HG03460 (cell line): ENCODE data around the gene ZRANB3.
"Not testable (repeated sequence)": the region's sequence is repeated elsewhere in the genome, so short reads cannot be mapped to it uniquely, and the experiment has no call there.

ENCODE experiments used
- ATAC-seq: cut with Tn5 transposase; IDR thresholded peaks from one replicate; pipeline ENCODE4 v1.9.1; 2021; ENCODE audit not compliant: unreplicated experiment

ZRANB3 gene

GRCh38 chr2:135494503-135494902, 36.5 kb downstream of the ZRANB3 start:
- ATAC-seq: no peak

DNA sequence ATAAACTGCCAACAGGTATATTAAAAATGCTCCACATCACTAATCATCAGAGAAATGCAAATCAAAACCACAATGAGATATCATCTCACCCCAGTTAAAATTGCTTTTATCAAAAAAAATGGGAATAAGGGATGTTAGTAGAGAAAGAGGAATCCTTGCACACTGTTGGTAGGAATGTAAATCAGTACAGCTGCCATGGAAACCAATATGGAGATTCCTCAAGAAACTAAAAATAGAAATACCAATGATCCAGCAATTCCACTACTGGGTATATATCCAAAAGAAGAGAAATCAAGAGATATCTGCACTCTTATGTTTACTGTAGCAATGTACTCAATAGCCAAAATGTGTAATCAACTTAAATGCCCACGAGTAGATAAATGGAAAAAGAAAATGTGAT, 40.6 kb downstream of the ZRANB3 start:
- no peak for ATAC-seq

- ATAC-seq: no peak
Measured at GRCh38 chr2:135485441-135485840, 45.6 kb downstream of the ZRANB3 start.

- ATAC-seq: no peak
Measured at GRCh38 chr2:135475128-135475527, 55.9 kb downstream of the ZRANB3 start.

DNA sequence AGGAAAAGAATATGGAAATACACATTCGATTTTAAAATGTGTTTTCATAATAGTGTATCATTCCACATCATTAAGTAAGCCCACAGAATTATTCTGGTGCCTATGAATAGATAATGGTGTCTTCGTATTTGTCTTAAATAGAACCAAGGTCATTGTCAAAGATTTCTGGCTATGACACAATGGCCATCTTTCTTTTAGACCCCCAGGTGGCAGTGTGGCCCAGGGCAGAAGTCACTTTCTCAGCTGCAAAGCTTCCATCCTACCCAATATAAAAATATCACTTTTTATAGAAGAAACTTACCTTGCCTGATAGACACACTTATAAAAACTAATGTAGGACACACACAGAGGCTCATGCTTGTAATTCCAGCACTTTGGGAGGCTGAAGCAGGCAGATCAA, 57.5 kb downstream of the ZRANB3 start:
- ATAC-seq: no peak

- no peak for ATAC-seq
Measured at GRCh38 chr2:135471106-135471505, 59.9 kb downstream of the ZRANB3 start.

DNA sequence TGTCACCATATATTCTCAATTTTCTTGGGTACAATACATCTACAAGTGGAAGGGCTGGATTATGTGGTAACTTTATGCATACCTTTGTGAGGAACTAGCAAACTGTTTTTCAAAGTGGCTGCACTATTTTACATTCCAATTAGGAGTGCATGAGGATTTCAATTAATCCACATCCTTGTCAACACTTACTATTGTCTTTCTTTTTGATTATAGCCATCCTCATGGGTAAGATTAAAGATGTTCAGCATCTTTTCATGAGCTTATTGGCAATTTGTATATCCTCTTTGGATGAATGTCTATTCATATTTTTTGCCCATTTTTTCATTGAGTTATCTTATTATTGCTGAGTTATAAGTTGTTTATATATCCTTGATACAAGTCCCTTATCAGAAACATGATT, 73.7 kb downstream of the ZRANB3 start:
- ATAC-seq: no peak

GRCh38 chr2:135456835-135457234, 74.2 kb downstream of the ZRANB3 start:
- no peak for ATAC-seq

DNA sequence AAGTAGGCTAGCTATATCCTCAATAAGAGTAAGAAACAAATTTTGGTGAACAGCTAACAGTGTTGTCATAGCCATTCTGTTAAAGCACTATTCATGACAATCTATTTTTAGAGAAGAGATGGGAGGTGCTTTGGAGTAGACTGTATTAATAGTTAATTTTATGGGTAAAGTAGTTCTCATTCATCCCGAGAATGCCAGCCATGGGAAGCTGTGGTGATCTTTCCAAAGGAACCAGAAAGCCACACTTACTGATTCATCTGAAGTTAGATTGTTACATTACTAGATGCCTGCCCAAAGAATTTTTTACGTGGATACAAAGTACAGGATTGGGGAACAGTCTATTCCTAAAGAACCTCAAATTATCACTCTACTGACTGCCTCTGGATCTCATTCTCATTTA, 74.6 kb downstream of the ZRANB3 start:
- no peak for ATAC-seq

DNA sequence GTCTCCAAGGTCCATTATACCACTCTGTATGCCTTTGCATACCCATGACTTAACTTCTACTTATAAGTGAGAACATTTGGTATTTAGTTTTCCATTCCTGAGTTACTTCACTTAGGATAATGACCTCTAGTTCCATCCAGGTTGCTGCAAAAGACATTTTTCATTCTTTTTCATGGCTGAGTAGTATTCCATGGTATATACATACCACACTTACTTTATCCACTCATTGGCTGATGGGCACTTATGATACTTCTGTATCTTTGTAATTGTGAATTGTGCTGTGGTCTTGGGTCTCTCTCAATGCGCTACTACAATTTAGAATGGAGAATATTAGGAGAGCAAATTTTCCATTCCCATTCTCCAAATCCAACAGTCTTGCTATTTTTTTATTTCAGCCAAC, 76.4 kb downstream of the ZRANB3 start:
- ATAC-seq: no peak

- ATAC-seq: not testable (repeated sequence)
Measured at GRCh38 chr2:135453027-135453426, 78.0 kb downstream of the ZRANB3 start.

DNA sequence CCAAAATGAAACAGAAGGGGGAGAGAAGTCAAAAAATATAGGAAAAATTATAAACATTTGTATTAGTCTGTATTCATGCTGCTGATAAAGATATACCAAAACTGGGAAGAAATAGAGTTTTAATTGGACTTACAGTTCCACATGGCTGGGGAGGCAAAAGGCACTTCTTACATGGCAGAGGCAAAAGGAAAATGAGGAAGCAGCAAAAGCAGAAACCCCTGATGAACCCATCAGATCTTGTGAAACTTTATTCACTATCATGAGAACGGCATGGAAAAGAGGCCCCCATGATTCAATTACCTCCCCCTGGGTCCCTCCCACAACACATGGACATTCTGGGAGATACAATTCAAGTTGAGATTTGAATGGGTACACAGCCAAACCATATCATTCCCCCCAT, 79.1 kb downstream of the ZRANB3 start:
- no peak for ATAC-seq

DNA sequence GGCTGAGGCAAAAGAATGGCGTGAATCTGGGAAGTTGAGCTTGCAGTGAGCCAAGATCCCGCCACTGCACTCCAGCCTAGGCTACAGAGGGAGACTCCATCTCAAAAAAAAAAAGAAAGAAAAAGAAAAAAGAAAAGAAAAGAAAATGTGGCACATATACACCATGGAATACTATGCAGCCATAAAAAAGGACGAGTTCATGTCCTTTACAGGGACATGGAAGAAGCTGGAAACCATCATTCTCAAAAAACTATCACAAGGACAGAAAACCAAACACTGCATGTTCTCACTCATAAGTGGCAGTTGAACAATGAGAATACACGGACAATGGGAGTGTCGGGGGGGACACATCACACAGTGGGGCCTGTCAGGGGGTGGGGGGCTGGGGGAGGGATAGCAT, 88.0 kb downstream of the ZRANB3 start:
- ATAC-seq: not testable (repeated sequence)

GRCh38 chr2:135435155-135435554, 95.9 kb downstream of the ZRANB3 start:
- not testable (repeated sequence) for ATAC-seq

DNA sequence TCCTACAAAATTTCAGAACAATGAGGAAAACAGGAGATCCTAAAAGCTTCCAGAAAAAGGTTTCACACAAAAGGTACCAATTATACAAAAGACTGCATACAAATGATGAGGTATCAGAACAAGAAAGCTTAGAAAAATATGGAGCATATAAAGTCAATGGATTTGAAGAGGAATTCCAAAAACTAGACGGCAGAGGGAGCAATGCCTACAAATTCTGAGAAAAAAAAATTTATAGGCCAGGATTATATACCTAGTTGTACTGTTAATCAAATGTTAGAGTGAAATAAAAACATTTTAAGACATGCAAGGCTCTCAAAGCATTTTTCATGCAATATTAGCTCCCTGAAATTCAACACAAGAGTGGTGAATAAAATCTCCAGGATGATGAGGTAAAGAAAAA, 106.2 kb downstream of the ZRANB3 start:
- no peak for ATAC-seq

GRCh38 chr2:135422898-135423297, 108.1 kb downstream of the ZRANB3 start:
- ATAC-seq: no peak

DNA sequence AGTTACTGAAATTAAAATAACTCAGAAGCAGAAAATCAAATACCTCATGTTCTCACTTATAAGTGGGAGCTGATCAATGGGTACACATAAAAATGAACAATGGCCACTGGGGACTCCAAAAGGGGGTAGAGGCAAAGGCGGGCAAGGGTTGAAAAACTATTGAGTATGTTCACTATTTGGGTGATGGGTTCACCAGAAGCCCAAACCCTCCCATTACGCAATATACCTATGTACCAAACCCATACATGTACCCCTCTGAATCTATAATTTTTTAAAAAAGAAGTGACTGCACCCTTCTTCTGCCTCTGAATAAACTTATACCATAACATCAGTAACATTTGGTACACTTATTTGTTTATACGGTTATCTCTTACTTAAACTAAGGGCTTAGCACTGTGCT, 119.4 kb downstream of the ZRANB3 start:
- ATAC-seq: no peak

- no peak for ATAC-seq
Measured at GRCh38 chr2:135409436-135409835, 121.6 kb downstream of the ZRANB3 start.

DNA sequence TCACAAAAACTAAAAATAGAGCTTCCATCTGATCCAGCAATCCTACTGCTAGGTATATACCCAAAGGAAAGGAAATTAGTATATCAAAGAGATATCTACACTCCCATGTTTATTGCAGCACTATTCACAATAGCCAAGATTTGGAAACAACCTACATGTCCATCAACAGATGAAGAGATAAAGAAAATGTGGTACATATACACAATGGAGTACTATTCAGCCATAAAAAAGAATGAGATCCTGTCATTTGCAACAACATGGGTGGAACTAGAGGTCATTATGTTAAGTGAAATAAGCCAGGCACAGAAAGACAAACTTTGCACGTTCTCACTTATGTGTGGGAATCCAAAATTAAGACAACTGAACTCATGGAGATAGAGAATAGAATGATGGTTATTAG, 134.8 kb downstream of the ZRANB3 start:
- ATAC-seq: not testable (repeated sequence)

DNA sequence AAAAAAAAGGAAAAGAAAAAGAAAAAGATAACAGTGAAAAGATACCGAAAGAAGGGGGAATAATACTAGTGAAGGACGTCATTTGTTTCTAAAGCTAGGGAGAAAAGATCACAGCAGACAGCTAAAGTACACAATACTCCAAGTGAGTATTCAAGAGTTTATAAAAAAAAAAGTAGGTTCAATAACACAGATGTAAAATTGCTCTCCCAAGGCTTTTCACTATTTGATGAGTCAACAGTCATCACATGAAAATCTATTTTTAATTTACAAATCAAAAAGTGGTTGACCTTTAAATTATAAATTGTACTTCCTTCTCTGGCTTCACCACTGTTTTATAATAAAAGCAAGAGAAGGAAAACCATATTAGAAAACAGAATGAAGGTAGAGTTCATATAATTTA, 144.0 kb downstream of the ZRANB3 start:
- no peak for ATAC-seq

DNA sequence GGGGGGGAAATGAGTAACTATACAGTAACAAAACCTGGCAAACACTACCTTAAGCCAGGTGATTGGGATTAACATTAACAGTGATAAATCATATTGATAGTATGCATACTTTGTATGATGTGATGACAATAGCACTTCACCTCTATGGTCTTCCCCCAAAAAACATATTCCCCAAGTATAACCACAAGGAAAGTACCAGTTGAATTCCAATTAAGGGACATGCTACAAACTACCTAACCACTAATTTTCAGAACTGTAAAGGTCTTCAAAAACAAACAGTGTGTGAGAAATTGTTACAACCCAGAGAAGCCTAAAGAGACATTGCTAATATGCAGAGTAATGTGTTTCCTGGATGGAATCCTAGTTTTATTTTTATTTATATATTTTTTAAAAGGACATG, 152.4 kb downstream of the ZRANB3 start:
- no peak for ATAC-seq

GRCh38 chr2:135373702-135374101, 157.3 kb downstream of the ZRANB3 start:
- ATAC-seq: no peak

DNA sequence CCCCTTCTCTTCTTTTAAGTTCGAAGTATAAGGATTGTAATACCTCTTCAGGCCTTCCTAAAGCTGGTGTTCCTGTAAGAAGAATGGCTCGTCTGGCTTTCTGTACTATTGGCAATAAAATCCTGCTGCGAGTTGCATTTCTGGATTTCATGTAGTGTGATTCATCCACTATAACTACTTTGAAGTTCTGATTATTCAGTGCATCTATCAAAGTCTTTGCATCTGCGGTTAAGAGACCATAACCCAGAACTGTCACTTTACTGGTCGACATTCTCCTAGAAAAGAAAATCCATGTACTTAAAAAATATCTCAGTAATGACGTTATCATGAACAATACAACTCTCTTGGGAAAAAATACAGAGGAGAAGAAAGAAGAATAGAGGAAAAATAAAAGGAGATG, 181.1 kb downstream of the ZRANB3 start:
- no peak for ATAC-seq
